NOMO-1 treated with DMSO at 0.1 percent for 48 hours (cell line): ENCODE results near the gene TERF2IP.

ENCODE experiments used
- DNase-seq: peaks from one replicate; lab custom pipeline; 2025; ENCODE audit not compliant: unreplicated experiment; lab: John Stamatoyannopoulos, UW

The TERF2IP gene

GRCh38 chr16:75635036-75635435 is 12.5 kb upstream of the TERF2IP start:
- DNase-seq = no peak

DNA sequence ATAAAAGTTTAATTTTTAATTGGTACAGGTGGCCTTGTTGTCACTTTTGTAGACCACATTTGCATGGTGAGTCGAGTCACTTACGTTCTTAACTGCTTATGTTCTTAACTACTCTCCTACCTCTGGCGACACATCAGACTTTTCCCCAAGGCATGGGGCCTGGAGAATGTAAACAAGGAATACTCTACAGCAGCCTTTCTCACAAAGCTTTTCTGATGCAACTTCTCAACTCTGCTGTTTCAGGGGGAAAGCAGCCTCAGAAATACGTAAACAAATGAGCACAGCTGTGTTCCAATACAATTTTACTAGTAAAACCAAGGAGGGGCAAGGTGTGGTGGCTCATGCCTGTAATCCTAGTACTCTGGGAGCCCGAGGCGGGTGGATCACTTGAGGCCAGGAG is 7.0 kb upstream of the TERF2IP start:
- DNase-seq = no peak

DNA sequence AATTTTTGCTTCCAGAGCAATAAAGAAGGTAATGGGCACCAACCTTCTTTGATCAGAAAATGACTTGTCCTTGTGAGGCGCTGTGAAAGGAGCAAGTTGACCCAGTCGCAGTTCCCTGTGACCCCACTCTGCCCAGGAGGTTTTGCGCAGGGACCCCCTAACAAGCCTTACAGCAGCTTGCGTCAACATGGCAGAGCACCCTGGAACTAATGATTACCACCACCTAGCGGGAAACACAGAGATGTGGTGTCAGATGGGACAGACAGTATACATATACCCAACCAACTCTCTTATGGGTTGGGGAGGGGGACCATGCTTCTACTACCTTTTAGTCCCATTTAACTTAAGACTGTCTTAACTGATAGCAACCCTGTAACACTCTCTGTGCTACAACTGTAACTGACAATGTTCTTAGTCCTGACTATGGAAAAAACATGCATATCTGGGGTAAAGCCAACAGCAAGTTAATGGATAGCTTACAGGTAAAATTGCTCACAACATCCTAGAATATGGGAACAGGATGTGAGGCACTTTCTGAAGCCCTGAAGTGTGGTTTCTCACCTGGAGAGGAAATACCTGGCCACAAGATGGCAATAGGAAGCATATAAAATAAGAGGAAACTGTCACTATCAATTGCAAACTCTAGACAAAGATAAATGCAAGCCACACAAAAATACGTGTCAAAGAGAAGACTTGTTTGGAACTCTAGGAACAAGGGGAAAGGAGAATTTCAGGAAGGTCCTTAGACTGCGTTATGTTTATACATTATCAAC is 3.1 kb upstream of the TERF2IP start:
- no peak for DNase-seq

GRCh38 chr16:75647112-75647491 is 471 bp upstream of the TERF2IP start:
- peak; percentile 13 for DNase-seq

DNA sequence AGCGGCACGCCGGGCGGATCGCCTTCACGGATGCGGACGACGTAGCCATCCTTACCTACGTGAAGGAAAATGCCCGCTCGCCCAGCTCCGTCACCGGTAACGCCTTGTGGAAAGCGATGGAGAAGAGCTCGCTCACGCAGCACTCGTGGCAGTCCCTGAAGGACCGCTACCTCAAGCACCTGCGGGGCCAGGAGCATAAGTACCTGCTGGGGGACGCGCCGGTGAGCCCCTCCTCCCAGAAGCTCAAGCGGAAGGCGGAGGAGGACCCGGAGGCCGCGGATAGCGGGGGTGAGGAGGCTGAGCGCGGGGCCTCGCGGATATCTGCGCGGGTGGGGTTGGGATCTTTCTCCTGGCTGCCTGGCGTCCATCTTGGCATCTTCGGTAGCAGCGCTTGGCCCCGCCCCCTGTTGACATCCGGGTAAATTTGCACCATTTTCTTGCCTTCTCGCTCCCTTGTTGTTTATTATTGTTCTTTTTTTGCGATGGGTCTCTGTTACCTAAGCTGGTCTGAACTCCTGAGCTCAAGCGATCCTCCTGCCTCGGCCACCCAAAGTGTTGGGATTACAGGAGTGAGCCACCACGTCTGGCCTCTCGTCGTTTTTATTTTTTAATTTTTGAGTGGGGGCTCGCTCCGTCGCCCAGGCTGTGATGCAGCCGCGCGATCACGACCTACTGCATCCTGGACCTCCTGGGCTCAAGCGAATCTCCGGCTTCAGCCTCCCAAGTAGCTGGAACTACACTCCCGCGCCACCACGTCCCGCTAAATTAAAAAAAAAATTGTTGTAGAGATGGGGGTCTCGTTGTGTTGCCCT is 898 bp downstream of the TERF2IP start:
- peak; percentile 65 for DNase-seq

- DNase-seq = no peak
Measured at GRCh38 chr16:75653922-75654321, 6.3 kb downstream of the TERF2IP start.

DNA sequence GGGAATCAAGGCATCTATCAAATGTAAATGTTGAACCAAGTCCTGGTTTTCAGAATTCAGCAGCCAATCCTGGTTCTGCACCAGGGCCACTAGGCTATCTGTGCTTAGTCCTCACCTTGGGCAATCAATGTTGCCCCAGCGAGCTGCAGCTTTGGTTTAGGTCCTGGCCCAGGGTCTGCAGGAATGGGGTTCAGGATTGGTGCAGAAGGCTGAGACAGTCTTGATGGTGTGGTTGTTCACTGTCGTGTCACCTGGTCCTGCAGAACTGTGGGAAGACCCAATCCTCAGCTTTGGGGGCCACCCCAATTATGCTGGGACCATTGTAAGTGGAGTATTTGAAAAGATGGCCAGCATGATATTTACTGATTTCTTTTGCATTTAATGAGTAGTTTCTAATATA is 10.6 kb downstream of the TERF2IP start:
- DNase-seq = no peak

GRCh38 chr16:75660321-75660720 is 12.7 kb downstream of the TERF2IP start:
- no peak for DNase-seq

DNA sequence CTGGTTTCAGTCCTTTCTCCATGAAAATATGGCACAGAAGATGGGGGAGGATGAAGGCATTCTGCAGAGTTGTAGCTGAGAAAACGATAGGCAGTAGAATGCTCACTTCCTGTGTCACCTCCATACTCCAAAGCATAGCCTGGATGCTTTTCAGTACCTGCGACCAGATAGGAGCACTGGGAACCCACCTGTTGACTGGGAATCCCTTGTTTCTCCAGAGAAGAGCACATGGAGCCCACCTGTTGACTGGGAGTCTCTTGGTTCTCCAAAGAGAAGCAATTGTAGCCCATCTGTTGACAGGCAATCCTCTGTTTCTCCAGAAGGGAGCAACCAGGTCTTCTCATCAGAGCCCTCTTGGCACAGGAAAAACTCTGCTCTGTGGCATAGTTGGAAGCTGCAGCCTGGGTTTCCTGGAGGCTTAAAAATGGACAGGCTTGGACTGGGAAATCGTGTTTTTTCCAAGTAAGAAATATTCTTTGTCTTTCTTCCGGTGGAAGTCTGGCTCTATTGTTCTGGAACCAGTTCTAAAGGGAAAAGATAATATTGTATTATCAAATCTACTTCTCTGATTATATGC is 13.2 kb downstream of the TERF2IP start:
- DNase-seq = no peak

GRCh38 chr16:75667503-75667902 is 19.9 kb downstream of the TERF2IP start:
- no peak for DNase-seq

DNA sequence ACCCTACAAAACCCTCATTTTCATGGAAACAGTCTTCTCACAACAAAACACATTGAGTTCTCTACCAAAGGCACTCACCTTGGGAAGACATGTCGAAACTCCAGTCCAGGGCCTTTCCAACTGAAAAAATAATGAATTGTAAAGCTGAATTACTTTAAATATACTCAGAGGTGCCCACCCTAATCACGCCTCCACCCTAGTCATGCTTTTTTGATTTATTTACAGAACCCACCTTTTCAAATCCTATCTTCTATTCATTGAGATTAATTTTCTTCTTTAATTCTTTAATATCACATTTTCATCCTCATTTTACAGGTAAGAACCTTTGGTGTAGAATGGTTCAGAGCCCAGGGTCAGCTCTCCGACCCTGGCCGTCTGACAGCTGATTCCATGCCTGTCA is 29.3 kb downstream of the TERF2IP start, which contains the start of gene CPHXL2:
Gene CPHXL2 (minus strand): TSS at position 101 of the 400 bp plus-strand sequence. CDS start 10 bp downstream, at position 91.
- DNase-seq = no peak

DNA sequence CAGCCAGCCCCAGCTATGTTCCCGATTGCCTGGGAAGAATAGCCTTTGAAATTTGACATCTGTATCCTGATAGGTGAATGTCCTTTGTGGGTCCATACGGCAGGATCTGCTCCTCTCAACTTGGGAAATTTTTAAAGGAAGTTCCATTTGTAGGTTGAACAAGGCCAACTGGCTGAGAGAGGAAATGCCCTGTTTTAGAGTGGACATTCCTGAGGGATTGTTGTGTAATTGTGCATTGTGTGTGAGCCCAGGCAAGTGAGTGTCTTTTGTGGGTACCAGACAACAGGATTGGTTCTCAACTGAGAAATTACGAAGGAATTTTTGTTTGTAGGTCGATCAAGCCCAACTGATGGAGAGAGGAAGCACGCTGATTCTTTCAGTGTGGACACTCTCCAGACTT is 31.8 kb downstream of the TERF2IP start:
- DNase-seq = no peak

- no peak for DNase-seq
Measured at GRCh38 chr16:75682308-75682707, 34.7 kb downstream of the TERF2IP start.

DNA sequence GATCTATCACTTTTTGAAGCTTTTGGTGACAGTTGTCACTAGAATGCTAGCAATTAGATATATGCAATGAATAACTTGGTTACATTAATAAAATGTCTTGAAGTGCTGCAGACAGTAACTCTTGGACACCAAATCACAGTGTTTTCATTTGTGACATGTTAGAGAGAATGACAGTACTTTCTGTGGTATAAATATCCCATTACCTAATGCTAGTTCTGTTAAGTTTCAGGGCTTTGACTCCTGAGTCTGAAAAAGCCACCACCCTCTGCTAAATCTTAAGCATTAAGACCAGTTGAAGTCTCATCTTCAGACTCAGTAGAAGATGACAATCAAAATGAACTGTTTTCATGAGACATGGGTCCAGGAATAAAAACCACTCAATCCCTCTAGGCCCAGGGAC is 39.8 kb downstream of the TERF2IP start:
- no peak for DNase-seq

DNA sequence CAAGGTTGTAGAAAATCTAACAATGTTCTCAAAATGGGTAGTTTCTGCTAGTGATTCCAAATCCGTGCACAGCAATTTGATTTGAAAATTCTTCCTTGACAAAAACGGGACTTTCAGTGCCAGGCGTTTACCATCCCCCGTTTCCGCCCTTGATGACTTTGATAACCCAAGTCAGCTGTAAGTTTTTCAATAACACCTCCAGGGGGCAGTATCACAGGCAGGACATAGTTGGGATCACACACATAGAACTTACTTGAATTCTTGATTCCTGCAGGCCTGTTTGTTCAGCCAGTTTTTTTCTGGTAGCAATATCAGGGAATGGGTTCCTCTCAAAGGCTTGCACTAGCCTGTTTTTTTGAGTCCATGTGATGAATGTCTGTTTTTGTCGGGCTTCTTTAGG is 48.1 kb downstream of the TERF2IP start:
- DNase-seq = no peak

- no peak for DNase-seq
Measured at GRCh38 chr16:75697571-75697970, 50.0 kb downstream of the TERF2IP start.

DNA sequence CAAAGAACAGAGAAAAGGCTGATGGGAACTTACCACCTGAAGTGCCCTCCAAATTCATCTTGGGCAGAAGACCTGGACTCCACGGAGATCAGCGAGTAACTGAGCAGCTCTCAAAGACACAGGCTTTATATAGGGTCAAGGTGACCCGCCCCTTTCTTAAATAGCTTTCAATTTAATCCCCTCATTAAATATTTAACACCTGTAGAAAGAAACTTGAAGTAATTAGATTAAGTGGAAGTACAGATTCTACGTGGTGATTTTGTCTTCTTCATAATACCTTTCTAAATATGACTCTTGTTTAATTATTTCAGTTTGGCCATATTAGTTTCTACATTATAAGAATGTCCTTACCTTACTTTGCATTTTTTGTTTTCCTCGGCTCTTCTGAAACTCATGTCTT is 53.8 kb downstream of the TERF2IP start, which contains the start of gene DUXB:
Gene DUXB (minus strand): TSS at position 101 of the 400 bp plus-strand sequence. CDS start 43 bp downstream, at position 58.
- DNase-seq = no peak

DNA sequence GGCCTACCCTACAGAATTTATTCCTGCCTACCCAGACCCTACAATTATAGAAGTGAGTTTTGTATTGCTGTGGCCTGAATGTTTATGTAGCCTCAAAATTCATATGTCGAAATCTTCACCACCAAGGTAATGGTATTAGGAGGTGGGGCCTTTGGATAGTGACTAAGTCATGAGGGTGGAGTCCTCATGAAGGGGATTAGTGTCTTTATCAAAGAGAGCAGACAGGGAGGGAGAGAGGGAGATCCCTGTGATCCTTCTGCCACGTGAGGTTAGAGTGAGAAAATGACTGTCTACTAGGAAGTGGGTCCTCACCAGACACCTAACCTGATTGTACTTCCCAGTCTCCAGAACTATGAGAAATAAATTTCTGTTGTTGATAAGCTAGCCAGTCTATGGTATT is 54.7 kb downstream of the TERF2IP start:
- no peak for DNase-seq

- DNase-seq = no peak
Measured at GRCh38 chr16:75703306-75703705, 55.7 kb downstream of the TERF2IP start.
